ENCODE measurements around the gene ZNF527.

DNA sequence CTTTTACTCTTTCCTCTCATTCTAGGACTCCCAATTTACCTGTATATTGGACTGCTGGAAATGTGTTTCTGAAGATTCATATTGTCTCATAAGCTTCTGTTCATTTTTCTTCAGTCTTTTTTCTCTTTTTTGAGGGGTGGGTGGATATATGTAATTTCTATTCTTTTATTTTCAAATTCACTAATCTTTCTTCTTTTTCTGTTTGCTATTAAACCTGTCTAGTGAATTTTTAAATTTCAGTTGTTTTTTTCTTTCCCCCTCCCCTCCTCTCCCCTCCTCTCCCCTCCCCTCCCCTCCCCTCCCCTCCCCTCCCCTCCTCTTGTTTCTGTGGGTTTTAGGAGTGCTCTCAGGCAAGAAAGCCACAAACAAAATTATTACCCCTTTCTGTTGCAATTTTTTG is 16.9 kb upstream of the ZNF527 start:
- TF ChIP-seq CTCF (IDR thresholded peaks at IDR 0.05; ENCODE audit: insufficient read depth, low read depth, low read length) (no peak), EZH2 (IDR thresholded peaks at IDR 0.05; ENCODE audit: insufficient read depth, low read length) (no peak)
